ENCODE data around the gene TATDN3. TPM values are rescaled to one million over a fixed set of nuclear protein-coding genes. Genes with fewer than 3 reads are reported as not detected.
"Not testable (repeated sequence)": the region's sequence is repeated elsewhere in the genome, so short reads cannot be mapped to it uniquely, and the experiment has no call there.

Gene TATDN3
- total RNA-seq, 6 donors from 2014 or later = 7.5 to 14.9 (median 11.7) TPM

DNA sequence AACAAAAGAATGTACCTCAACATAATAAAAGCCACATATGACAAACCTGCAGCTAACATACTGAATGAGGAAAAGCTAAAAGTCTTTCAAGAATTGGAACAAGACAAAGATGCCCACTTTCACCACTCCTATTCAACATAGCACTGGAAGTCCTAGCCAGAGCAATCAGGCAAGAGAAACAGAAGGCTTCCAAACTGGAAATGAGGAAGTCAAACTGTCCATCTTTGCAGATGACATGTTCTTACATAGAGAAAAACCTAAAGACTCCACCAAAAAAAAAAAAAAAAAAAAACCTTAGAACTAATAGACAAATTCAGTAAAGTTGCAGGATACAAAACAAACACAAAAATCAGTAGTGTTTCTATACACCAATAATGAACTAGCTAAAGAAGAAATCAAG is 20.4 kb upstream of the TATDN3 start:
- no peak overlapping the region for H3K4me3 ChIP-seq
- H3K27ac ChIP-seq = no peak overlapping the region
- no peaks in the 10 kb centered on the region for H3K4me1 ChIP-seq
- no peaks in the 10 kb centered on the region for H3K27me3 ChIP-seq
- peaks cover 15 to 20% (median 15%) of the 10 kb centered on the region in 4 donors for H3K9me3 ChIP-seq
- peaks cover 0 to 8% (median 1%) of the 10 kb centered on the region in 4 donors for H3K36me3 ChIP-seq
- TF ChIP-seq POLR2AphosphoS5 (IDR thresholded peaks at IDR 0.05) (no peak), POLR2A (IDR thresholded peaks at IDR 0.05) (no peak), EP300 (IDR thresholded peaks at IDR 0.05) (no peak)
- TF ChIP-seq, protein P1, sequence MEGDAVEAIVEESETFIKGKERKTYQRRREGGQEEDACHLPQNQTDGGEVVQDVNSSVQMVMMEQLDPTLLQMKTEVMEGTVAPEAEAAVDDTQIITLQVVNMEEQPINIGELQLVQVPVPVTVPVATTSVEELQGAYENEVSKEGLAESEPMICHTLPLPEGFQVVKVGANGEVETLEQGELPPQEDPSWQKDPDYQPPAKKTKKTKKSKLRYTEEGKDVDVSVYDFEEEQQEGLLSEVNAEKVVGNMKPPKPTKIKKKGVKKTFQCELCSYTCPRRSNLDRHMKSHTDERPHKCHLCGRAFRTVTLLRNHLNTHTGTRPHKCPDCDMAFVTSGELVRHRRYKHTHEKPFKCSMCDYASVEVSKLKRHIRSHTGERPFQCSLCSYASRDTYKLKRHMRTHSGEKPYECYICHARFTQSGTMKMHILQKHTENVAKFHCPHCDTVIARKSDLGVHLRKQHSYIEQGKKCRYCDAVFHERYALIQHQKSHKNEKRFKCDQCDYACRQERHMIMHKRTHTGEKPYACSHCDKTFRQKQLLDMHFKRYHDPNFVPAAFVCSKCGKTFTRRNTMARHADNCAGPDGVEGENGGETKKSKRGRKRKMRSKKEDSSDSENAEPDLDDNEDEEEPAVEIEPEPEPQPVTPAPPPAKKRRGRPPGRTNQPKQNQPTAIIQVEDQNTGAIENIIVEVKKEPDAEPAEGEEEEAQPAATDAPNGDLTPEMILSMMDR (IDR thresholded peaks at IDR 0.05) = no peak
- DNase-seq = no peak
- no peak for ATAC-seq (ENCODE audit: low FRiP score in 2 of 2)

DNA sequence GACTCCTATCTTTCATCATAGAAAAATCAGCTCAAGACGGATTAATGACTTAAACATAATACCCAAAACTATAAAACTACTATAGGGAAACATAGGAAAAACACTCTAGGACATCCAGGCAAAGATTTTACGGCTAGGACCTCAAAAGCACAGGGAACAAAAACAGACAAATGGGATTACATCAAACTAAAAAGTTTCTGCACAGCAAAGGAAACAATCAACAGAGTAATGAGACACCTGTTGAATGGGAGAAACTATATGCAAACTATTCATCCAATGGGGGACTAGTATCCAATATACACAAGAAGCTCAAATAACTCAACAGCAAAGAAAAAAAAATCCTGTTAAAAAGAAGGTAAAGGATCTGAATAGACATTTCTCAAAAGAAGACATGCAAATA is 18.7 kb upstream of the TATDN3 start:
- H3K4me3 ChIP-seq = no peak overlapping the region
- H3K9me3 ChIP-seq = peaks cover 15 to 20% (median 15%) of the 10 kb centered on the region in 4 donors
- H3K36me3 ChIP-seq = peaks cover 0 to 13% (median 1%) of the 10 kb centered on the region in 4 donors
- DNase-seq = no peak
- H3K4me1 ChIP-seq = no peaks in the 10 kb centered on the region
- H3K27ac ChIP-seq = no peak overlapping the region
- ATAC-seq (ENCODE audit: low FRiP score in 2 of 2) = no peak
- 97% methylated on average over 2 of the region's 2 CpGs for WGBS, 2 donors
- no peaks in the 10 kb centered on the region for H3K27me3 ChIP-seq
- no peak for TF ChIP-seq EP300 (IDR thresholded peaks at IDR 0.05)
- no peak for TF ChIP-seq POLR2AphosphoS5 (IDR thresholded peaks at IDR 0.05)
- no peak for TF ChIP-seq POLR2A (IDR thresholded peaks at IDR 0.05)
- TF ChIP-seq, protein P1 (IDR thresholded peaks at IDR 0.05) = no peak

DNA sequence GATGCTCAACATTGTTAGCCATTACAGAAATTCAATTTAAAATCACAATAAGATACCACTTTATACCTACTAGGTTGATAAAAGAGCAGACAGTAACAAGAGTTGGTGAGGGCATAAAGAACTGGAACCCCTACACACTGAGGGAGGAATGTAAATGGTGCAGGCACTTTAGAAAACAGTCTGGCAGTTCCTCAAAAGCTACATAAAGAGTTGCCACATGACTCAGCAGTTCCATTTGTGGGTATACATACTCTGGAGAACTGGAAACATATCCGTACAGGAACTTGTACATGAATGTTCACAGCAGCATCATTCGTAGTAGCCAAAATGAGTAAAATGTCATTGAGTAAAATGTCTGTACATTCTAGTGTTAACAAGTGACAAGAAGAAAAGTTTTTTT is 17.1 kb upstream of the TATDN3 start:
- WGBS, 2 donors = 66 to 80% methylated on average over 2 of the region's 2 CpGs
- Histone ChIP-seq H3K27ac (no peak overlapping the region), H3K27me3 (no peaks in the 10 kb centered on the region), H3K4me3 (no peak overlapping the region), H3K9me3 (peaks cover 5 to 8% (median 6%) of the 10 kb centered on the region in 4 donors), H3K4me1 (no peaks in the 10 kb centered on the region), H3K36me3 (peaks cover 0 to 10% (median 0%) of the 10 kb centered on the region in 4 donors)
- ATAC-seq (ENCODE audit: low FRiP score in 2 of 2) (peak in 1 of 2 donors; percentile 54), DNase-seq (no peak)
- TF ChIP-seq, protein P1 (IDR thresholded peaks at IDR 0.05) = no peak
- TF ChIP-seq POLR2AphosphoS5 (IDR thresholded peaks at IDR 0.05) = no peak
- TF ChIP-seq POLR2A (IDR thresholded peaks at IDR 0.05) = no peak
- TF ChIP-seq EP300 (IDR thresholded peaks at IDR 0.05) = no peak

DNA sequence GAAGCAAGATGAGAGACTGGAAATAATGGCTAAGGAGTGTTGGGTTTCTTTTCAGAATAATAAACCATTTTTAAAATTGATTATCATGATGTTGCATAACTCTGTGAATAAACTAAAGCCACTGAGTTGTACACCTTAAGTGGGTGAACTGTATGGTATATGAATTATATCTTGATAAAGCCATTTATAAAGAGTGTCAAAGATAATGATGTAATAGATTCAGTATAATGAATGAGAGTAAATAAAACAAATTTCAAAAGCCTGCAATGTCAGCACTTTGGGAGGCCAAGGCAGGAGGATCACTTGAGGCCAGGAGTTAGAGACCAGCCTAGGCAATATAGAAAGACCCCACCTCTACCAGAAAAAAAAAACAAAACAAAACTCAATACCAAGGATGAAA is 16.5 kb upstream of the TATDN3 start:
- DNase-seq = no peak
- Histone ChIP-seq H3K27me3 (no peaks in the 10 kb centered on the region), H3K4me3 (no peak overlapping the region), H3K4me1 (no peaks in the 10 kb centered on the region), H3K27ac (no peak overlapping the region), H3K36me3 (peaks cover 0 to 10% (median 0%) of the 10 kb centered on the region in 4 donors), H3K9me3 (peaks cover 0 to 2% (median under 1%) of the 10 kb centered on the region in 4 donors)
- TF ChIP-seq EP300 (IDR thresholded peaks at IDR 0.05) (no peak), POLR2A (IDR thresholded peaks at IDR 0.05) (no peak), POLR2AphosphoS5 (IDR thresholded peaks at IDR 0.05) (no peak)
- TF ChIP-seq, protein P1 (IDR thresholded peaks at IDR 0.05) = no peak
- ATAC-seq (ENCODE audit: low FRiP score in 2 of 2) = no peak

DNA sequence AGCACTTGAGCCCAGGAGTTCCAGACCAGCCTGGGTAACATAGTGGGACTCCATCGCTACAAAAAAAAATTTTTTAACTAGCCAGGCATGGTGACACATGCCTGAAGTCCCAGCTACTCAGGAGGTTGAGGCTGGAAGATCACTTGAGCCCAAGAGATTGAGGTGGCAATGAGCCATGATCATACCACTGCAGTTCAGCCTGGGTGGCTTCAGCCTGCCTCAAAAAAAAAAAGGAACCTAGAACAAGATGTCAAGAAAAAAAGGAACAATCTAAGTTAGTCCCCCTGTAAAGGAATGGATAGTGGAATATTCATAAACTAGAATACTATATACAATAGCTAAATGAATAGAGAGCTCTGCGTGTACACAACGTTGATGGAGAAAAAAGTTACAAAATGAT is 14.5 kb upstream of the TATDN3 start:
- TF ChIP-seq, protein P1 (IDR thresholded peaks at IDR 0.05) = no peak
- TF ChIP-seq POLR2AphosphoS5 (IDR thresholded peaks at IDR 0.05) = no peak
- no peak for TF ChIP-seq POLR2A (IDR thresholded peaks at IDR 0.05)
- Histone ChIP-seq H3K27me3 (no peaks in the 10 kb centered on the region), H3K27ac (no peak overlapping the region), H3K4me1 (no peaks in the 10 kb centered on the region), H3K4me3 (no peak overlapping the region), H3K9me3 (no peaks in the 10 kb centered on the region), H3K36me3 (peaks cover 0 to 26% (median 8%) of the 10 kb centered on the region in 4 donors)
- DNase-seq = no peak
- 91 to 97% methylated on average over 3 of the region's 3 CpGs for WGBS, 2 donors
- ATAC-seq (ENCODE audit: low FRiP score in 2 of 2) = peak in 1 of 2 donors; percentile 34

DNA sequence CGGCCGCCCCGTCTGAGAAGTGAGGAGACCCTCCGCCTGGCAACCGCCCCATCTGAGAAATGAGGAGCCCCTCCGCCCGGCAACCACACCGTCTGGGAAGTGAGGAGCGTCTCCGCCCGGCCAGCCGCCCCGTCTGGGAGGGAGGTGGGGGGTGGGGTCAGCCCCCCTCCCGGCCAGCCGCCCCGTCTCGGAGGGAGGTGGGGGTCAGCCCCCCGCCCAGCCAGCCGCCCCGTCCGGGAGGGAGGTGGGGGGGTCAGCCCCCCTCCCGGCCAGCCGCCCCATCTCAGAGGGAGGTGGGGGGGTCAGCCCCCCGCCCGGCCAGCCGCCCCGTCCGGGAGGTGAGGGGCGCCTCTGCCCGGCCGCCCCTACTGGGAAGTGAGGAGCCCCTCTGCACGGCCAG is 12.6 kb upstream of the TATDN3 start:
- peak in 1 of 2 donors; percentile 43 for DNase-seq

More for the DNA sequence above, 12.6 kb upstream of the TATDN3 start:
- not testable (repeated sequence) for H3K9me3 ChIP-seq; H3K4me3 ChIP-seq; H3K4me1 ChIP-seq; H3K27me3 ChIP-seq; H3K27ac ChIP-seq; ATAC-seq (ENCODE audit: low FRiP score in 2 of 2)
- WGBS, 2 donors = no CpG with 5 or more reads among the region's 32 CpGs
- H3K36me3 ChIP-seq = peaks cover 0 to 44% (median 9%) of the 10 kb centered on the region in 4 donors
